Measurements from ENCODE around the gene SLC27A6.
"Not testable (repeated sequence)": the region's sequence is repeated elsewhere in the genome, so short reads cannot be mapped to it uniquely, and the experiment has no call there.

The SLC27A6 gene

GRCh38 chr5:128965011-128965637 is at the start of gene SLC27A6:
SLC27A6 (plus strand) TSS chr5:128965488; CDS start chr5:128966138, 650 bp downstream.
- no peak for DNase-seq

GRCh38 chr5:128919542-128919941 is 45.7 kb upstream of the SLC27A6 start:
- DNase-seq, result no peak

GRCh38 chr5:128920345-128921215 is 44.7 kb upstream of the SLC27A6 start:
- peak; percentile 7 for DNase-seq

- no peak for DNase-seq
Observed at GRCh38 chr5:128924299-128924698, 41.0 kb upstream of the SLC27A6 start.

- no peak for DNase-seq
Observed at GRCh38 chr5:128925973-128926372, 39.3 kb upstream of the SLC27A6 start.

GRCh38 chr5:128927644-128928043 is 37.6 kb upstream of the SLC27A6 start:
- no peak for DNase-seq

GRCh38 chr5:128932232-128932631 is 33.1 kb upstream of the SLC27A6 start:
- not testable (repeated sequence) for DNase-seq

- not testable (repeated sequence) for DNase-seq
Observed at GRCh38 chr5:128943100-128943499, 22.2 kb upstream of the SLC27A6 start.

- no peak for DNase-seq
Observed at GRCh38 chr5:128949847-128950546, 15.3 kb upstream of the SLC27A6 start.

GRCh38 chr5:128951301-128951700 is 14.0 kb upstream of the SLC27A6 start:
- DNase-seq, result not testable (repeated sequence)

GRCh38 chr5:128956164-128956563 is 9.1 kb upstream of the SLC27A6 start:
- no peak for DNase-seq

GRCh38 chr5:128962211-128962610 is 3.1 kb upstream of the SLC27A6 start:
- DNase-seq, result no peak

GRCh38 chr5:128965638-128966302 is 482 bp downstream of the SLC27A6 start:
- no peak for DNase-seq

- DNase-seq, result no peak
Observed at GRCh38 chr5:128966375-128966774, 1.1 kb downstream of the SLC27A6 start.

- no peak for DNase-seq
Observed at GRCh38 chr5:128966846-128967245, 1.6 kb downstream of the SLC27A6 start.

- DNase-seq, result no peak
Observed at GRCh38 chr5:128973244-128973643, 8.0 kb downstream of the SLC27A6 start.

GRCh38 chr5:128974567-128974966 is 9.3 kb downstream of the SLC27A6 start:
- no peak for DNase-seq

- DNase-seq, result no peak
Observed at GRCh38 chr5:128979761-128980160, 14.5 kb downstream of the SLC27A6 start.

GRCh38 chr5:128980917-128981316 is 15.6 kb downstream of the SLC27A6 start:
- DNase-seq, result no peak

- no peak for DNase-seq
Observed at GRCh38 chr5:128984480-128984879, 19.2 kb downstream of the SLC27A6 start.

- DNase-seq, result no peak
Observed at GRCh38 chr5:128988476-128988875, 23.2 kb downstream of the SLC27A6 start.

GRCh38 chr5:129001841-129002526 is 36.7 kb downstream of the SLC27A6 start:
- no peak for DNase-seq

- no peak for DNase-seq
Observed at GRCh38 chr5:129002527-129002842, 37.2 kb downstream of the SLC27A6 start.

Data from COR-L47 (cell line).